WERI-Rb-1 (cell line): ENCODE data around the gene ADGB.

ENCODE experiments used
- DNase-seq: peaks from one replicate; pipeline ENCODE4 v3.0.0-alpha.2; 2020
- H3K27ac ChIP-seq: fragments of 250-450 bp; sonication (Bioruptor Pico); 2 replicates; pipeline ENCODE4 v1.5.1; 2020; ENCODE audit warnings: mild to moderate bottlenecking, moderate library complexity
- H3K27me3 ChIP-seq: fragments of 250-450 bp; sonication (Bioruptor Pico); 2 replicates; pipeline ENCODE4 v1.5.1; 2021; ENCODE audit warnings: mild to moderate bottlenecking, low read depth, moderate library complexity; ENCODE audit not compliant: insufficient read depth, severe bottlenecking
- H3K36me3 ChIP-seq: fragments of 250-450 bp; sonication (Bioruptor Pico); 2 replicates; pipeline ENCODE4 v1.5.1; 2020; ENCODE audit warnings: mild to moderate bottlenecking, moderate library complexity
- H3K4me3 ChIP-seq: 2 replicates; pipeline ENCODE4 v1.5.1; 2011; ENCODE audit warnings: low read depth, mild to moderate bottlenecking, control low read depth, low read length
- H3K9me3 ChIP-seq: fragments of 250-450 bp; sonication (Bioruptor Pico); 2 replicates; pipeline ENCODE4 v1.5.1; 2021; ENCODE audit warnings: mild to moderate bottlenecking, moderate library complexity; ENCODE audit not compliant: severe bottlenecking
- TF ChIP-seq, protein P1 (sequence below): IDR thresholded peaks from 2 replicates; pipeline ENCODE4 v1.5.1; 2011; ENCODE audit warnings: low read depth, mild to moderate bottlenecking, control low read depth, inconsistent platforms, low read length

Gene ADGB

GRCh38 chr6:146602526-146602925 is 3.8 kb downstream of the ADGB start:
- Histone ChIP-seq H3K9me3 (no peaks in the 10 kb centered on the region), H3K27me3 (peaks cover 6% of the 10 kb centered on the region), H3K36me3 (no peaks in the 10 kb centered on the region), H3K27ac (no peak overlapping the region), H3K4me3 (no peak overlapping the region)
- peak; percentile 12 for DNase-seq
- TF ChIP-seq, protein P1, sequence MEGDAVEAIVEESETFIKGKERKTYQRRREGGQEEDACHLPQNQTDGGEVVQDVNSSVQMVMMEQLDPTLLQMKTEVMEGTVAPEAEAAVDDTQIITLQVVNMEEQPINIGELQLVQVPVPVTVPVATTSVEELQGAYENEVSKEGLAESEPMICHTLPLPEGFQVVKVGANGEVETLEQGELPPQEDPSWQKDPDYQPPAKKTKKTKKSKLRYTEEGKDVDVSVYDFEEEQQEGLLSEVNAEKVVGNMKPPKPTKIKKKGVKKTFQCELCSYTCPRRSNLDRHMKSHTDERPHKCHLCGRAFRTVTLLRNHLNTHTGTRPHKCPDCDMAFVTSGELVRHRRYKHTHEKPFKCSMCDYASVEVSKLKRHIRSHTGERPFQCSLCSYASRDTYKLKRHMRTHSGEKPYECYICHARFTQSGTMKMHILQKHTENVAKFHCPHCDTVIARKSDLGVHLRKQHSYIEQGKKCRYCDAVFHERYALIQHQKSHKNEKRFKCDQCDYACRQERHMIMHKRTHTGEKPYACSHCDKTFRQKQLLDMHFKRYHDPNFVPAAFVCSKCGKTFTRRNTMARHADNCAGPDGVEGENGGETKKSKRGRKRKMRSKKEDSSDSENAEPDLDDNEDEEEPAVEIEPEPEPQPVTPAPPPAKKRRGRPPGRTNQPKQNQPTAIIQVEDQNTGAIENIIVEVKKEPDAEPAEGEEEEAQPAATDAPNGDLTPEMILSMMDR, result no peak

GRCh38 chr6:146613947-146614346 is 15.2 kb downstream of the ADGB start:
- H3K27me3 ChIP-seq, result no peaks in the 10 kb centered on the region
- no peak overlapping the region for H3K27ac ChIP-seq
- H3K4me3 ChIP-seq, result no peak overlapping the region
- TF ChIP-seq, protein P1, result no peak
- H3K9me3 ChIP-seq, result no peaks in the 10 kb centered on the region
- H3K36me3 ChIP-seq, result no peaks in the 10 kb centered on the region
- no peak for DNase-seq

- DNase-seq, result no peak
- no peaks in the 10 kb centered on the region for H3K36me3 ChIP-seq
- no peaks in the 10 kb centered on the region for H3K27me3 ChIP-seq
- TF ChIP-seq, protein P1, result no peak
- H3K4me3 ChIP-seq, result no peak overlapping the region
- H3K27ac ChIP-seq, result no peak overlapping the region
- no peaks in the 10 kb centered on the region for H3K9me3 ChIP-seq
These were observed 21.9 kb downstream of the ADGB start for GRCh38 chr6:146620655-146621054.

GRCh38 chr6:146628350-146628749 is 29.6 kb downstream of the ADGB start:
- H3K36me3 ChIP-seq, result no peaks in the 10 kb centered on the region
- H3K27ac ChIP-seq, result no peak overlapping the region
- peaks cover 10% of the 10 kb centered on the region for H3K27me3 ChIP-seq
- H3K4me3 ChIP-seq, result no peak overlapping the region
- DNase-seq, result no peak
- TF ChIP-seq, protein P1, result no peak
- no peaks in the 10 kb centered on the region for H3K9me3 ChIP-seq

- TF ChIP-seq, protein P1, result no peak
- Histone ChIP-seq H3K27me3 (peaks cover 23% of the 10 kb centered on the region), H3K36me3 (no peaks in the 10 kb centered on the region), H3K4me3 (no peak overlapping the region), H3K9me3 (no peaks in the 10 kb centered on the region), H3K27ac (no peak overlapping the region)
- DNase-seq, result no peak
These were observed 35.2 kb downstream of the ADGB start for GRCh38 chr6:146634022-146634421.

- no peak overlapping the region for H3K27ac ChIP-seq
- no peak overlapping the region for H3K4me3 ChIP-seq
- H3K9me3 ChIP-seq, result no peaks in the 10 kb centered on the region
- H3K36me3 ChIP-seq, result no peaks in the 10 kb centered on the region
- no peak for DNase-seq
- TF ChIP-seq, protein P1, result no peak
- peaks cover 26% of the 10 kb centered on the region for H3K27me3 ChIP-seq
These were observed 36.4 kb downstream of the ADGB start for GRCh38 chr6:146635165-146635564.
